ENCODE results near the gene PIGQ.
A peak's percentile ranks its signal among the peaks of the same experiment; 100 is the strongest.

DNA sequence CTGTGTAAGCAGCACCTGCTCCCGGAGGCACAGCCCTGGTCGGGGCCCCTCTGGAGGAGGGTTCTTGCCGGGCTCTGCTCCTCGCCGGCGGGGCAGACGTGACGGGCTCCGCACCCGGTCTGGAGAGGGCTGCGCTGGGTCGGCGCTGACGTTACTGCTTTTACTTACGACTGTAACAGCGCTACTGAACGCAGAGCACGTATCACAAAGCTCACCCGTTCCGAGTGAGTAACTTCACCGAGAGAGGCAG lies 18.8 kb downstream of the PIGQ start:
- TF ChIP-seq EP300 (IDR thresholded peaks at IDR 0.05; ENCODE audit: borderline replicate concordance in 1 of 2, low read depth in 2 of 2, low read length in 2 of 2), result no peak
- TF ChIP-seq EZH2 (IDR thresholded peaks at IDR 0.05; ENCODE audit: low read depth, low read length, severe bottlenecking), result no peak
- no peak for TF ChIP-seq FOSL1 (IDR thresholded peaks at IDR 0.05; ENCODE audit: insufficient read depth, low read depth, low read length)
- TF ChIP-seq SIN3A (conservative IDR thresholded peaks at IDR 0.05 in 1 of 2, IDR thresholded peaks at IDR 0.05 in 1 of 2; ENCODE audit: low read depth in 1 of 2, low read length in 2 of 2), result peak; percentile 19 to 57; a peak in 1 of 4 replicates
- TF ChIP-seq CTCF (IDR thresholded peaks at IDR 0.05; ENCODE audit: control extremely low read depth in 1 of 3, insufficient read depth in 1 of 3, low read depth in 1 of 3, low read length in 3 of 3), result no peak
- 0 out of 2 replicates have a peak, but pooled peaks have one; percentile 41 for TF ChIP-seq CREB1 (IDR thresholded peaks at IDR 0.05)
- no peak for TF ChIP-seq MAX (IDR thresholded peaks at IDR 0.05)
- no peak for TF ChIP-seq CHD2 (IDR thresholded peaks at IDR 0.05; ENCODE audit: low read length)
- TF ChIP-seq KDM4A (IDR thresholded peaks at IDR 0.05; ENCODE audit: low read depth, low read length, severe bottlenecking), result no peak

All from H1 (cell line).